T-cell (primary cell): ENCODE measurements around the gene SLC12A6. TPM values are rescaled to one million over a fixed set of nuclear protein-coding genes. Genes with fewer than 3 reads are reported as not detected.

Experiments used
- ATAC-seq, 4 experiments: fragments of 200-7000 bp in 3 of 4; fragments of 150-1000 bp in 1 of 4; cut with Tn5 transposase; replicated peaks in 1 of 4; 1 replicate in 3 of 4; 2 replicates in 1 of 4; pipeline ENCODE4 v1.10.0; 2021; ENCODE audit warnings: moderate library complexity in 3 of 4, mild to moderate bottlenecking in 2 of 4, moderate number of reproducible peaks in 1 of 4
- CTCF ChIA-PET, 2 donors: fragments of 300-600 bp; sonication (Branson Sonifier 250); formaldehyde crosslinking; loops; one replicate each; lab custom pipeline; 2022; ENCODE audit warnings: antibody characterized with exemption in 2 of 2; lab: Charles Lee
- POLR2A ChIA-PET, 2 donors: fragments of 300-600 bp; sonication (Branson Sonifier 250); formaldehyde crosslinking; loops; one replicate each; lab custom pipeline; 2022; ENCODE audit warnings: antibody characterized with exemption in 2 of 2; lab: Charles Lee
- DNase-seq, 35 experiments: peaks; one replicate each; pipeline versions ENCODE4 v3.0.0 to v3.0.0-alpha.2; 2013 to 2023
- H3K27ac ChIP-seq: one replicate; pipeline ENCODE4 v1.5.1; 2013; ENCODE audit warnings: low read length
- H3K27me3 ChIP-seq, 2 experiments: replicated peaks in 1 of 2; 1 replicate in 1 of 2; 2 replicates in 1 of 2; pipeline versions ENCODE4 v1.6.1 to v1.7.0; 2013; ENCODE audit warnings: low read length in 1 of 2, mixed read lengths in 1 of 2; ENCODE audit not compliant: control insufficient read depth in 2 of 2, insufficient read depth in 2 of 2; ENCODE audit errors: extremely low read depth in 1 of 2
- H3K36me3 ChIP-seq, 2 donors: 1 replicate in 1 of 2; 2 replicates in 1 of 2; pipeline versions ENCODE4 v1.6.1 to v1.7.0; 2013; ENCODE audit warnings: low read length in 1 of 2; ENCODE audit not compliant: control insufficient read depth in 2 of 2, insufficient read depth in 1 of 2; ENCODE audit errors: extremely low read depth in 1 of 2
- H3K4me1 ChIP-seq, 2 experiments: 1 replicate in 1 of 2; 2 replicates in 1 of 2; pipeline versions ENCODE4 v1.6.1 to v1.7.0; 2013; ENCODE audit warnings: low read length in 2 of 2, mixed read lengths in 1 of 2; ENCODE audit not compliant: insufficient read depth in 2 of 2, control insufficient read depth in 1 of 2; ENCODE audit errors: extremely low read depth in 1 of 2
- H3K4me3 ChIP-seq, 2 donors: 1 replicate in 1 of 2; 2 replicates in 1 of 2; pipeline versions ENCODE4 v1.5.1 to v1.7.0; 2013; ENCODE audit warnings: mild to moderate bottlenecking in 2 of 2, low read length in 1 of 2, moderate library complexity in 1 of 2; ENCODE audit not compliant: control insufficient read depth in 1 of 2; ENCODE audit errors: extremely low read depth in 1 of 2
- H3K9me3 ChIP-seq: 2 replicates; pipeline ENCODE4 v1.7.0; 2013
- H3K27ac Mint-ChIP-seq, 2 donors: one replicate each; pipeline ENCODE4 v1.8.0; 2020 to 2021; ENCODE audit warnings: mild to moderate bottlenecking in 2 of 2, mixed read lengths in 2 of 2
- H3K27me3 Mint-ChIP-seq, 2 donors: one replicate each; pipeline ENCODE4 v1.8.0; 2021 to 2022; ENCODE audit warnings: mixed read lengths in 2 of 2
- H3K36me3 Mint-ChIP-seq: one replicate; pipeline ENCODE4 v1.8.0; 2021; ENCODE audit warnings: mixed read lengths
- H3K4me1 Mint-ChIP-seq, 3 donors: one replicate each; pipeline ENCODE4 v1.8.0; 2020 to 2022; ENCODE audit warnings: mixed read lengths in 3 of 3, mild to moderate bottlenecking in 1 of 3
- H3K4me3 Mint-ChIP-seq, 3 donors: one replicate each; pipeline ENCODE4 v1.8.0; 2020 to 2022; ENCODE audit warnings: mild to moderate bottlenecking in 3 of 3, mixed read lengths in 3 of 3, moderate library complexity in 3 of 3
- H3K9me3 Mint-ChIP-seq, 3 donors: one replicate each; pipeline ENCODE4 v1.8.0; 2020 to 2022; ENCODE audit warnings: mixed read lengths in 3 of 3
- WGBS: methylation state at CpG from one replicate; pipeline ENCODE4 v1.1.5; 2013; ENCODE audit warnings: missing lambda C conversion rate; ENCODE audit not compliant: insufficient coverage; 5-methylcytosine and 5-hydroxymethylcytosine counted together
- total RNA-seq, 35 experiments: library from RNA in 6 of 35; stranded (reverse) in 6 of 35; fragments of 120-200 nt in 1 of 35; gene quantifications; one replicate each; pipeline versions ENCODE4 v1.2.1 to v1.2.4 and lab custom pipeline; 2013 to 2026

The SLC12A6 gene
- total RNA-seq, 5 donors from 2014 or later (not counting 1 experiment from before 2014, with no cell fraction given), result 71.2 to 103 (median 77.8) TPM

- H3K9me3 Mint-ChIP-seq, result no peaks in the 10 kb centered on the region
- no peaks in the 10 kb centered on the region for H3K9me3 ChIP-seq
- DNase-seq, result no peak
- no peak overlapping the region for H3K4me3 ChIP-seq
- H3K36me3 Mint-ChIP-seq, result peaks cover 19% of the 10 kb centered on the region
- no peak overlapping the region for H3K27ac Mint-ChIP-seq
- H3K36me3 ChIP-seq, result peaks cover 0 to 2% of the 10 kb centered on the region in 2 donors
- no peaks in the 10 kb centered on the region for H3K27me3 Mint-ChIP-seq
- ATAC-seq, result no peak
- 85% methylated on average over 2 of the region's 3 CpGs for WGBS
- peaks cover 58 to 80% (median 80%) of the 10 kb centered on the region in 3 donors for H3K4me1 Mint-ChIP-seq
- ChIA-PET POLR2A (no interaction called here), CTCF (interaction anchor here in 1 of 2 donors (1.0 kb wide), 1 partner anchor 43 kb away, joined by 5 read pairs; no protein-coding TSS in a partner anchor)
- H3K4me1 ChIP-seq, result no peaks in the 10 kb centered on the region
- H3K4me3 Mint-ChIP-seq, result no peak overlapping the region
- no peaks in the 10 kb centered on the region for H3K27me3 ChIP-seq
- no peak overlapping the region for H3K27ac ChIP-seq
These were observed 36.5 kb downstream of the SLC12A6 start for GRCh38 chr15:34301058-34301457.

- Mint-ChIP-seq H3K27ac (no peak overlapping the region), H3K4me3 (no peak overlapping the region), H3K27me3 (no peaks in the 10 kb centered on the region), H3K9me3 (no peaks in the 10 kb centered on the region), H3K36me3 (peaks cover 26% of the 10 kb centered on the region), H3K4me1 (peaks cover 47 to 64% (median 59%) of the 10 kb centered on the region in 3 donors)
- no peak for DNase-seq
- Histone ChIP-seq H3K9me3 (no peaks in the 10 kb centered on the region), H3K4me3 (no peak overlapping the region), H3K36me3 (peaks cover 0 to 2% of the 10 kb centered on the region in 2 donors), H3K27ac (no peak overlapping the region), H3K27me3 (no peaks in the 10 kb centered on the region), H3K4me1 (no peaks in the 10 kb centered on the region)
- POLR2A ChIA-PET, result interaction anchor here in 1 of 2 donors (0.6 kb wide), 1 partner anchor 26 kb away, joined by 3 read pairs; no protein-coding TSS in a partner anchor
- CTCF ChIA-PET, result no interaction called here
- no peak for ATAC-seq
- WGBS, result no CpG with 5 or more reads among the region's 1 CpG
These were observed 40.5 kb downstream of the SLC12A6 start for GRCh38 chr15:34297059-34297458.

GRCh38 chr15:34292621-34293020, 45.0 kb downstream of the SLC12A6 start:
- Mint-ChIP-seq H3K4me1 (peaks cover 27 to 41% (median 41%) of the 10 kb centered on the region in 3 donors), H3K9me3 (peaks cover 0 to 7% (median 0%) of the 10 kb centered on the region in 3 donors), H3K27ac (no peak overlapping the region), H3K27me3 (no peaks in the 10 kb centered on the region), H3K4me3 (no peak overlapping the region), H3K36me3 (peaks cover 42% of the 10 kb centered on the region)
- Histone ChIP-seq H3K4me3 (no peak overlapping the region), H3K27ac (no peak overlapping the region), H3K36me3 (no peaks in the 10 kb centered on the region), H3K9me3 (no peaks in the 10 kb centered on the region), H3K4me1 (no peaks in the 10 kb centered on the region), H3K27me3 (no peaks in the 10 kb centered on the region)
- no peak for ATAC-seq
- no peak for DNase-seq
- ChIA-PET CTCF (interaction anchor here in 1 of 2 donors (0.6 kb wide), 1 partner anchor 72 kb away, joined by 3 read pairs; no protein-coding TSS in a partner anchor), POLR2A (no interaction called here)
- WGBS, result 94% methylated on average over 6 of the region's 9 CpGs

DNA sequence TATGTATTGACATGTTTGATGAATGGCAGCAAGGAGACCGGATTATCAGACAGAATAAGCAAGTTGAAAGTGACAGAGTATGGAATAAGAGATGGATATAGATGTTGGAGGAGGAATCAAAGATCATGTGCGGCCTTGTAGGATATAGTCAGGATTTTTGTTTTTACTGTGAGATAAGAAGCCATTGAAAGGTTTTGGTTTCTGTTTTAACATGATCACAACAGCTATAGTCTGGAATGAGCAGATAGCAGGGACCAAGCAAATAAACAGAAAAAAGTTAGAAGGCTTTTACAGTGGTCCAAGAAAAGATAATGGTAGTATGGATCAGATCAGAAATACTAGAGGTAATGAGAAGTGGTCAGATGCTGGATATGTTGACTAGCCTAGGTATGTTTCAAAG, 52.6 kb downstream of the SLC12A6 start:
- ATAC-seq, result no peak
- ChIA-PET CTCF (interaction anchor here (0.5 to 1.6 kb wide), 3 partner anchors 35 to 105 kb away, joined by 3 to 6 read pairs (median 4); partner anchors contain the start of gene LPCAT4 (in 1 of the 2)), POLR2A (interaction anchor here in 1 of 2 donors (0.6 kb wide), 1 partner anchor 13 kb away, joined by 3 read pairs; no protein-coding TSS in a partner anchor)
- Histone ChIP-seq H3K36me3 (no peaks in the 10 kb centered on the region), H3K9me3 (no peaks in the 10 kb centered on the region), H3K27me3 (no peaks in the 10 kb centered on the region), H3K27ac (no peak overlapping the region), H3K4me3 (no peak overlapping the region), H3K4me1 (no peaks in the 10 kb centered on the region)
- Mint-ChIP-seq H3K4me3 (peak overlapping the region in 1 of 3 donors; percentile 1), H3K4me1 (peaks cover 24 to 37% (median 25%) of the 10 kb centered on the region in 3 donors), H3K9me3 (peaks cover 0 to 9% (median 0%) of the 10 kb centered on the region in 3 donors), H3K36me3 (peaks cover 27% of the 10 kb centered on the region), H3K27ac (peak overlapping the region; percentile 10 to 53), H3K27me3 (no peaks in the 10 kb centered on the region)
- 100% methylated on average over 1 of the region's 2 CpGs for WGBS
- DNase-seq, result no peak

GRCh38 chr15:34282384-34282783, 55.2 kb downstream of the SLC12A6 start:
- Mint-ChIP-seq H3K36me3 (peaks cover 14% of the 10 kb centered on the region), H3K27me3 (no peaks in the 10 kb centered on the region), H3K4me1 (peaks cover 26 to 48% (median 36%) of the 10 kb centered on the region in 3 donors), H3K4me3 (no peak overlapping the region), H3K27ac (no peak overlapping the region), H3K9me3 (peaks cover 0 to under 1% (median 0%) of the 10 kb centered on the region in 3 donors)
- ChIA-PET POLR2A (interaction anchor here in 1 of 2 donors (0.6 kb wide), 1 partner anchor 31 kb away, joined by 3 read pairs; no protein-coding TSS in a partner anchor), CTCF (no interaction called here)
- no peak for ATAC-seq
- Histone ChIP-seq H3K36me3 (no peaks in the 10 kb centered on the region), H3K27ac (no peak overlapping the region), H3K4me3 (no peak overlapping the region), H3K9me3 (no peaks in the 10 kb centered on the region), H3K4me1 (no peaks in the 10 kb centered on the region), H3K27me3 (no peaks in the 10 kb centered on the region)
- no peak for DNase-seq
- no CpG with 5 or more reads among the region's 1 CpG for WGBS

GRCh38 chr15:34280193-34280592, 57.4 kb downstream of the SLC12A6 start:
- H3K27me3 ChIP-seq, result no peaks in the 10 kb centered on the region
- no peaks in the 10 kb centered on the region for H3K9me3 ChIP-seq
- H3K4me3 ChIP-seq, result no peak overlapping the region
- DNase-seq (no peak), ATAC-seq (no peak)
- H3K27ac ChIP-seq, result no peak overlapping the region
- H3K27me3 Mint-ChIP-seq, result no peaks in the 10 kb centered on the region
- no CpG with 5 or more reads among the region's 4 CpGs for WGBS
- peak overlapping the region in 1 of 2 donors; percentile 24 for H3K27ac Mint-ChIP-seq
- H3K4me1 ChIP-seq, result no peaks in the 10 kb centered on the region
- peaks cover 31 to 42% (median 41%) of the 10 kb centered on the region in 3 donors for H3K4me1 Mint-ChIP-seq
- peaks cover 10% of the 10 kb centered on the region for H3K36me3 Mint-ChIP-seq
- H3K36me3 ChIP-seq, result no peaks in the 10 kb centered on the region
- POLR2A ChIA-PET, result no interaction called here
- no peak overlapping the region for H3K4me3 Mint-ChIP-seq
- no peaks in the 10 kb centered on the region for H3K9me3 Mint-ChIP-seq
- CTCF ChIA-PET, result no interaction called here
